RWPE2 (cell line): ENCODE results near the gene GMDS.
A peak's percentile ranks its signal among the peaks of the same experiment; 100 is the strongest.

Experiments used
- ATAC-seq: fragments of 200-7000 bp; cut with Tn5 transposase; 3 replicates; pipeline ENCODE4 v1.9.1; 2021; ENCODE audit warnings: low read depth
- DNase-seq: peaks from one replicate; pipeline ENCODE4 v3.0.0-alpha.2; 2020; ENCODE audit warnings: low spot score
- H3K27ac ChIP-seq: fragments of 450-650 bp; 2 replicates; pipeline ENCODE4 v1.5.1; 2017; ENCODE audit warnings: mild to moderate bottlenecking; ENCODE audit not compliant: poor library complexity, severe bottlenecking
- H3K27me3 ChIP-seq: fragments of 250-450 bp; sonication (Bioruptor Pico); 2 replicates; pipeline ENCODE4 v1.5.1; 2021; ENCODE audit warnings: mild to moderate bottlenecking, moderate library complexity; ENCODE audit not compliant: insufficient read depth, poor library complexity, severe bottlenecking
- H3K36me3 ChIP-seq: fragments of 250-450 bp; sonication (Bioruptor Pico); 2 replicates; pipeline ENCODE4 v1.5.1; 2020; ENCODE audit warnings: low read depth, mild to moderate bottlenecking, moderate library complexity
- H3K4me1 ChIP-seq: fragments of 250-450 bp; sonication (Bioruptor Pico); 2 replicates; pipeline ENCODE4 v1.5.1; 2021; ENCODE audit warnings: mild to moderate bottlenecking, moderate library complexity; ENCODE audit not compliant: insufficient read depth, poor library complexity, severe bottlenecking
- H3K4me3 ChIP-seq: fragments of 250-450 bp; sonication (Bioruptor Pico); 2 replicates; pipeline ENCODE4 v1.5.1; 2021; ENCODE audit warnings: mild to moderate bottlenecking, moderate library complexity; ENCODE audit not compliant: severe bottlenecking
- H3K9me3 ChIP-seq: fragments of 250-450 bp; sonication (Bioruptor Pico); 2 replicates; pipeline ENCODE4 v1.5.1; 2021; ENCODE audit warnings: mild to moderate bottlenecking, moderate library complexity; ENCODE audit not compliant: severe bottlenecking
- CTCF ChIP-seq: fragments of 450-650 bp; IDR thresholded peaks from one replicate; pipeline ENCODE4 v1.5.1; 2017; ENCODE audit warnings: mild to moderate bottlenecking, moderate library complexity; ENCODE audit not compliant: poor library complexity, severe bottlenecking

GMDS gene

DNA sequence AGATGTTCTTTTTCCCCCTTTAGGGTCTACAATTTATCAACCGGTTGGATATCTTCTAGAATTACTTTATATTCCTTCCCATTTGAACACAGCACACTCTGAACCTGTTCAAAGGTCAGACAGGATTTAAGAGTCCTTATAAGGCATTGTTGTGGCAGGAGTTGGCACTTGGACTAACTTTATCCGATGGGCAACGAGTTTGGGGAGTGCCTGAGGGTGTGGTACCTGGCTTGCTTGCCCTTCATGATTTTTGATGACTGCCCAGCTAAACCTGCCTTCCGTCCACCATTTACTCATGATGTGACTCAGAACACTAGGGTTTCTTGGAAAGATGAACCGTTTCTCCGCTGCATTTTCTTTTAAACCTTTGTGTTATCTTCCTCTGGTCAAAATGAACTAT is 350.5 kb downstream of the GMDS start:
- peak overlapping the region; percentile 8 for H3K27ac ChIP-seq
- DNase-seq (no peak), ATAC-seq (peak; percentile 82)
- peaks cover 14% of the 10 kb centered on the region for H3K4me1 ChIP-seq
- no peak overlapping the region for H3K4me3 ChIP-seq
- no peaks in the 10 kb centered on the region for H3K36me3 ChIP-seq
- TF ChIP-seq CTCF = no peak
- H3K9me3 ChIP-seq = peaks cover under 1% of the 10 kb centered on the region
- no peaks in the 10 kb centered on the region for H3K27me3 ChIP-seq

GRCh38 chr6:1893470-1894130 is 351.8 kb downstream of the GMDS start:
- H3K4me3 ChIP-seq = no peak overlapping the region
- peaks cover 18% of the 10 kb centered on the region for H3K4me1 ChIP-seq
- no peaks in the 10 kb centered on the region for H3K36me3 ChIP-seq
- no peak for TF ChIP-seq CTCF
- H3K27me3 ChIP-seq = no peaks in the 10 kb centered on the region
- peaks cover 4% of the 10 kb centered on the region for H3K9me3 ChIP-seq
- ATAC-seq = no peak
- no peak for DNase-seq
- no peak overlapping the region for H3K27ac ChIP-seq

DNA sequence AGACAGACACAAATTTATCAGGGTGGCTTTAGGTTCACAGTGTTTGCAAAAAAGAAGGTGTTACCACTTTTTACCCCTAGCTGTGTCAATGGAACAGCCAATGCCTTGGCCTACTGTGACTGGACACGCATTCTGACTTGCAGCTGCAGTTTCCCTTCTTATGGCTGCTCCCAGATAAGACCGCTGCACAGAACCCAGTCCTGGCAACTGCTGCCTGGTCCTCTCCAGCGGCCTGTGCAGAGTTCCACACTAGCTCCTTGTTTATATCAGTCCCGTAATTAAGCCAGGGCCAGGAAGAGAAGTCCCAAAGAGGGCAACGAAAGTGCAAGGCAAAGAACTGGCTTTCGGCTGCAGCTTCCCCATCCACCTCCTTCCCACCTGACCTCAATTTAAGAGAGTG is 352.7 kb downstream of the GMDS start:
- no peaks in the 10 kb centered on the region for H3K36me3 ChIP-seq

GRCh38 chr6:1890987-1891386 is 354.4 kb downstream of the GMDS start:
- Histone ChIP-seq H3K4me1 (peaks cover 18% of the 10 kb centered on the region), H3K9me3 (peaks cover 4% of the 10 kb centered on the region), H3K4me3 (no peak overlapping the region), H3K27me3 (no peaks in the 10 kb centered on the region), H3K27ac (no peak overlapping the region), H3K36me3 (no peaks in the 10 kb centered on the region)
- no peak for DNase-seq
- no peak for TF ChIP-seq CTCF
- no peak for ATAC-seq

More for the DNA sequence above, 352.7 kb downstream of the GMDS start:
- no peak for ATAC-seq
- H3K4me1 ChIP-seq = peaks cover 18% of the 10 kb centered on the region
- no peak for DNase-seq
- H3K4me3 ChIP-seq = no peak overlapping the region
- H3K9me3 ChIP-seq = peaks cover 4% of the 10 kb centered on the region
- TF ChIP-seq CTCF = no peak
- H3K27ac ChIP-seq = no peak overlapping the region
- H3K27me3 ChIP-seq = no peaks in the 10 kb centered on the region

DNA sequence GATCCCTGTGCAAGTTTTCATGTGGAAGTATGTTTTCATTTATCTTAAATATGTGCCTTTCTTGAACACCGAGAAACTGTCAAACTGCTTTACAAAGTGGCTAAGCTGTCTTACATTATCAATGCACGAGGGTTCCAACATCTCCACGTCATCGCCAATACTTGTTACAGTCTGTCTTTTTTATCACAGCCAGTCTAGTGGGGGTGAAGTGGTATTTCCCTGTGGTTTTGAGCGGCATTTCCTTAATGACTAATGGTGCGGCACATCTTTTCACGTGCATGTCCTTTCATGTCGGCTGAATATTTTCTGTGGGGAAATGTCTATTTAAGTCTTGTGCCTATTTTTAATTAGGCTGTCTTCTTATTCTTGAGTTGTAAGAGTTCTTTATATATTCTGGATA is 355.3 kb downstream of the GMDS start:
- Histone ChIP-seq H3K4me1 (peaks cover 14% of the 10 kb centered on the region), H3K27ac (peak overlapping the region; percentile 25), H3K27me3 (no peaks in the 10 kb centered on the region), H3K36me3 (no peaks in the 10 kb centered on the region), H3K9me3 (peaks cover 4% of the 10 kb centered on the region), H3K4me3 (no peak overlapping the region)
- no peak for TF ChIP-seq CTCF
- ATAC-seq (peak; percentile 73), DNase-seq (no peak)
